NCI-H1417 (cell line): Measurements from ENCODE around the gene COPS7B.

ENCODE experiments used
- DNase-seq, 3 experiments: peaks; one replicate each; lab custom pipeline; 2025; lab: John Stamatoyannopoulos, UW

Gene COPS7B

GRCh38 chr2:231785822-231786176 lies 446 bp upstream of the COPS7B start:
- no peak for DNase-seq

- DNase-seq = no peak
These were observed 660 bp downstream of the COPS7B start for GRCh38 chr2:231786917-231787292.

GRCh38 chr2:231791107-231791506 lies 4.9 kb downstream of the COPS7B start:
- no peak for DNase-seq

- no peak for DNase-seq
These were observed 8.1 kb downstream of the COPS7B start for GRCh38 chr2:231794383-231794782.

- peak; percentile 1 to 67 (median 13) for DNase-seq
These were observed 9.5 kb downstream of the COPS7B start for GRCh38 chr2:231795525-231796327.

GRCh38 chr2:231800493-231801091 lies 14.3 kb downstream of the COPS7B start:
- peak in 1 of 3 experiments; percentile 46 for DNase-seq

GRCh38 chr2:231803501-231804138 lies 17.4 kb downstream of the COPS7B start:
- no peak for DNase-seq

- no peak for DNase-seq
These were observed 20.8 kb downstream of the COPS7B start for GRCh38 chr2:231807020-231807419.

GRCh38 chr2:231810905-231811304 lies 24.7 kb downstream of the COPS7B start:
- DNase-seq = no peak

GRCh38 chr2:231816327-231817026 lies 30.2 kb downstream of the COPS7B start:
- DNase-seq = no peak

GRCh38 chr2:231819447-231820042 lies 33.3 kb downstream of the COPS7B start:
- no peak for DNase-seq

GRCh38 chr2:231820786-231821303 lies 34.6 kb downstream of the COPS7B start:
- no peak for DNase-seq

GRCh38 chr2:231821908-231822307 lies 35.7 kb downstream of the COPS7B start:
- no peak for DNase-seq

- DNase-seq = no peak
These were observed 66.9 kb downstream of the COPS7B start for GRCh38 chr2:231853105-231853504.

- DNase-seq = peak in 1 of 3 experiments; percentile 41
These were observed 68.4 kb downstream of the COPS7B start for GRCh38 chr2:231854616-231855125.

GRCh38 chr2:231856959-231857358 lies 70.7 kb downstream of the COPS7B start:
- DNase-seq = no peak
